Stimulated activated memory B cell treated with anti-CD40 and anti-IgM and Interleukin-4, amounts not matched to agents 10 μg/mL and 1 μg/mL and 100 μg/mL, for 72 hours (primary cell): Measurements from ENCODE around the gene ABCC1.
A peak's percentile ranks its signal among the peaks of the same experiment; 100 is the strongest.
"Not testable (repeated sequence)": the region's sequence is repeated elsewhere in the genome, so short reads cannot be mapped to it uniquely, and the experiment has no call there.

Source experiments
- ATAC-seq: fragments of 150-1000 bp; cut with Tn5 transposase; 2 replicates; pipeline ENCODE4 v1.10.0; 2021
- H3K27ac Mint-ChIP-seq: one replicate; pipeline ENCODE4 v1.8.0; 2022; ENCODE audit warnings: mild to moderate bottlenecking, mixed read lengths
- H3K27me3 Mint-ChIP-seq: one replicate; pipeline ENCODE4 v1.8.0; 2022; ENCODE audit warnings: mixed read lengths
- H3K36me3 Mint-ChIP-seq: one replicate; pipeline ENCODE4 v1.8.0; 2022; ENCODE audit warnings: mixed read lengths
- H3K4me1 Mint-ChIP-seq: one replicate; pipeline ENCODE4 v1.8.0; 2022; ENCODE audit warnings: mixed read lengths
- H3K4me3 Mint-ChIP-seq: one replicate; pipeline ENCODE4 v1.8.0; 2022; ENCODE audit warnings: mild to moderate bottlenecking, moderate library complexity, mixed read lengths
- H3K9me3 Mint-ChIP-seq: one replicate; pipeline ENCODE4 v1.8.0; 2022; ENCODE audit warnings: mixed read lengths

ABCC1 gene

DNA sequence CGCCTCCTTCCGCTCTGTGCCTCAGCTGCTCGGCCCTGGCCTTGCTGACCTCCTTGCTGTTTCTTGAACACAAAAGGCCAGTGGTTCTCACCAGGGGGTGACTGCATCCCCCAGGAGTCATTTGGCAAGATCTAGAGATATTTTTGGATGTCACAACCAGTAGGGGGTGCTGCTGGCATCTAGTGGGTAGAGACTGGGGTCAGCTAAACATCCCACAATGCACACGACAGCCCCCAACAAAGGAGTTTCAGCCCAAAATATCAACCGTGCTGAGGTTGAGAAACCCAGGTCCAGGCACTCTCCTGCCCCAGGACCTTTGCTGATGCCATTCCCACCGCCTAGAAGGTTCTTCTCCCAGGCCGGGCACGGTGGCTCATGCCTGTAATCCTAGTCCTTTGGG, 234.1 kb downstream of the ABCC1 start:
- H3K9me3 Mint-ChIP-seq = no peaks in the 10 kb centered on the region
- H3K27ac Mint-ChIP-seq = no peak overlapping the region
- peaks cover 20% of the 10 kb centered on the region for H3K27me3 Mint-ChIP-seq
- no peak for ATAC-seq
- H3K4me3 Mint-ChIP-seq = no peak overlapping the region
- H3K36me3 Mint-ChIP-seq = no peaks in the 10 kb centered on the region
- no peaks in the 10 kb centered on the region for H3K4me1 Mint-ChIP-seq

GRCh38 chr16:16184594-16184993, 235.2 kb downstream of the ABCC1 start:
- H3K4me1 Mint-ChIP-seq = no peaks in the 10 kb centered on the region
- ATAC-seq = peak; percentile 50
- H3K9me3 Mint-ChIP-seq = no peaks in the 10 kb centered on the region
- no peak overlapping the region for H3K27ac Mint-ChIP-seq
- peaks cover 21% of the 10 kb centered on the region for H3K27me3 Mint-ChIP-seq
- H3K36me3 Mint-ChIP-seq = no peaks in the 10 kb centered on the region
- H3K4me3 Mint-ChIP-seq = no peak overlapping the region

GRCh38 chr16:16185095-16185494, 235.7 kb downstream of the ABCC1 start:
- Mint-ChIP-seq H3K27me3 (peaks cover 26% of the 10 kb centered on the region), H3K4me1 (no peaks in the 10 kb centered on the region), H3K36me3 (no peaks in the 10 kb centered on the region), H3K4me3 (no peak overlapping the region), H3K27ac (no peak overlapping the region), H3K9me3 (no peaks in the 10 kb centered on the region)
- ATAC-seq = no peak

DNA sequence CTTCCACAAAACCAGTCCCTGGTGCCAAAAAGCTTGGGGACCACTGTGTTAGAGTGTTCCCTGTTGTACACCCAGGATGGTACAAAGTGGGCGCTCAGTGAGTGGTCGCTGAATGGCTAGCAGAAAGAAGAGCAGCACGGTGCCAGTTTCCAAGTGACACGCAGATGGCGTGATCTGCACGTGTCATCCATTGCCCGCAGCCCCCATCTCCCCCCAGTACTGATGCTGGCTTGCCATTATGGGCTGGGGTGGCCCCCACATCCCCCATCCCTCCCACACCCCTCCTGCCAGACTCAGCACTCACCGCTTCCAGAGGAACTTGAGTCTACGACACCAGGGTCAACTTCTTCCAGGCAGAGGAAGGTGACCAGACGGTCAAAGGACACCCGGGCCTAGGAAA, 237.4 kb downstream of the ABCC1 start:
- Mint-ChIP-seq H3K27me3 (peaks cover 21% of the 10 kb centered on the region), H3K4me1 (no peaks in the 10 kb centered on the region), H3K4me3 (no peak overlapping the region), H3K9me3 (no peaks in the 10 kb centered on the region), H3K36me3 (no peaks in the 10 kb centered on the region), H3K27ac (no peak overlapping the region)
- no peak for ATAC-seq

- no peak for ATAC-seq
- H3K4me1 Mint-ChIP-seq = no peaks in the 10 kb centered on the region
- H3K4me3 Mint-ChIP-seq = no peak overlapping the region
- no peaks in the 10 kb centered on the region for H3K36me3 Mint-ChIP-seq
- no peak overlapping the region for H3K27ac Mint-ChIP-seq
- no peaks in the 10 kb centered on the region for H3K9me3 Mint-ChIP-seq
- peaks cover 13% of the 10 kb centered on the region for H3K27me3 Mint-ChIP-seq
Measured at GRCh38 chr16:16188827-16189226, 239.4 kb downstream of the ABCC1 start.

GRCh38 chr16:16189842-16190241, 240.4 kb downstream of the ABCC1 start:
- no peaks in the 10 kb centered on the region for H3K9me3 Mint-ChIP-seq
- ATAC-seq = no peak
- no peaks in the 10 kb centered on the region for H3K4me1 Mint-ChIP-seq

GRCh38 chr16:16190546-16190945, 241.1 kb downstream of the ABCC1 start:
- H3K36me3 Mint-ChIP-seq = no peaks in the 10 kb centered on the region
- H3K27me3 Mint-ChIP-seq = peaks cover 13% of the 10 kb centered on the region
- no peak overlapping the region for H3K4me3 Mint-ChIP-seq
- no peaks in the 10 kb centered on the region for H3K9me3 Mint-ChIP-seq
- H3K27ac Mint-ChIP-seq = no peak overlapping the region
- no peaks in the 10 kb centered on the region for H3K4me1 Mint-ChIP-seq
- ATAC-seq = no peak

More at GRCh38 chr16:16189842-16190241, 240.4 kb downstream of the ABCC1 start:
- Mint-ChIP-seq H3K36me3 (no peaks in the 10 kb centered on the region), H3K27me3 (peaks cover 13% of the 10 kb centered on the region), H3K4me3 (no peak overlapping the region), H3K27ac (no peak overlapping the region)

DNA sequence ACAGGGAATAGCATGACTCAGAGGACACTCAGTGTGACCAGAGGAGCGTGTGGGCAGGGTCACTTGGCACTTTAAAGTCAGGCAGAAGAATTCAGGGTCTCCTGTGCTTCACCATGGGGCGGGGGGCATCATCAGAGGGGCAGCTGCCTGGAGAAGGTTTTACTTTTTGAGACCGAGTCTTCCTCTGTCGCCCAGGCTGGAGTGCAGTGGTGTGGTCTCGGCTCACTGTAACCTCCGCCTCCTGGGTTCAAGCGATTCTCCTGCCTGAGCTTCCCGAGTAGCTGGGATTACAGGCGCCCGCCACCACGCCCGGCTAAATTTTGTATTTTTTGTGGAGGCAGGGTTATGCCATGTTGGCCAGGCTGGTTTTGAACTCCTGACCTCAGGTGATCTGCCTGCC, 241.6 kb downstream of the ABCC1 start:
- not testable (repeated sequence) for ATAC-seq, H3K36me3 Mint-ChIP-seq, H3K27ac Mint-ChIP-seq, H3K9me3 Mint-ChIP-seq, H3K4me3 Mint-ChIP-seq, H3K4me1 Mint-ChIP-seq
- H3K27me3 Mint-ChIP-seq = peaks cover 13% of the 10 kb centered on the region

DNA sequence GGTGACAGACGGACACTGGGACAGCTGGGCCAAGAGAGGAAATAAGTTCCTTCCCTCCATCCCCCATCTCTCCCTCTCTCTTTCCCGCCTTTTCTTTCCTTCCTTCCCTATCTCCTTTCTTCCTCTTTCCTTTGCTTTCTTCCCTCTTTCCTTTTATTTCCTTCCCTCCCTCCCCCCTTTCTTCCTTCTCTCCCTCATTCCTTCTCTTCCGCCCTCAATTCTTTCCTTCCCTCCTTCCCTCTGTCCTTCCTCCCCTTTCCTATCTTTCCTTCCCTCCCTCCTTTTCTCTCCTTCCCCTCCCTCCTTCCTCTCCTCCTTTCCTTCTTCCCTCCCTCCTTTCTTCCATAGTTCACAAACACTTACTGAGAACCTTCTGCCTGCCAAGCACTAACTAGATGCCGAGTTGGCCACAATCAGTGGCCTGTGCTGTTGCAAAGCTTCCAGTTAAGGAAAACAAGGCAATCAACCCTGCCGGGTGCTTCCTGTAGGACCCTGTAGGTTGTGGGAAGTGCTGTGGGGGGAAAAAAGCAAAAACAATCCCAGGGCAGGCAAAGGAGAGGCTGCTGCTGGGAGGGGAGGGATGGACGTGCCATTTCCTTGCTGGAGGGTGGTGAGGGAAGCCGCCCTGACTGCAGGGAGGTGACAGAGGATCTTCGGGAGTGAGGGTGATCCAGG, 242.2 kb downstream of the ABCC1 start:
- Mint-ChIP-seq H3K4me3 (no peak overlapping the region), H3K27me3 (peaks cover 13% of the 10 kb centered on the region), H3K4me1 (no peaks in the 10 kb centered on the region), H3K27ac (no peak overlapping the region), H3K9me3 (no peaks in the 10 kb centered on the region), H3K36me3 (no peaks in the 10 kb centered on the region)
- no peak for ATAC-seq
